SK-N-SH (cell line): ENCODE data around the gene HSD3B7. TPM values are rescaled to one million over a fixed set of nuclear protein-coding genes. Genes with fewer than 3 reads are reported as not detected.

Source experiments
- CTCF ChIA-PET: fragments of 300-600, 350-600 bp; formaldehyde crosslinking; extraction: SDS; loops from one replicate; lab custom pipeline; 2021; lab: Yijun Ruan, JAX
- POLR2A ChIA-PET: fragments of 350-600 bp; sonication (Branson Sonifier 250); formaldehyde crosslinking; extraction: SDS; loops from one replicate; lab custom pipeline; 2020; ENCODE audit warnings: antibody characterized with exemption, inconsistent platforms; lab: Yijun Ruan, JAX
- DNase-seq: peaks from one replicate; pipeline ENCODE4 v3.0.0; 2012
- H2AFZ ChIP-seq: fragments of 200-600 bp; sonication (generic); 2 replicates; pipeline ENCODE4 v1.8.1; 2016; ENCODE audit warnings: antibody characterized with exemption, mild to moderate bottlenecking, low read depth
- H3F3A ChIP-seq: fragments of 200-600 bp; sonication (generic); replicated peaks from 2 replicates; pipeline ENCODE3; 2016; ENCODE audit warnings: antibody characterized with exemption, mild to moderate bottlenecking; ENCODE audit not compliant: insufficient read depth
- H3K27ac ChIP-seq, 2 experiments: fragments of 200-500 bp in 1 of 2; fragments of 200-600 bp in 1 of 2; sonication (Bioruptor generic) in 1 of 2; sonication (generic), shearing (Covaris generic) in 1 of 2; 2 replicates each; pipeline versions ENCODE4 v1.5.1 to v1.6.1; 2014 to 2016; ENCODE audit warnings: low read depth in 2 of 2, inconsistent platforms in 1 of 2, low read length in 1 of 2, mild to moderate bottlenecking in 1 of 2, mixed read lengths in 1 of 2
- H3K27me3 ChIP-seq: fragments of 200-600 bp; sonication (generic), shearing (Covaris generic); 2 replicates; pipeline ENCODE4 v1.6.1; 2016; ENCODE audit warnings: mixed run types; ENCODE audit not compliant: insufficient read depth
- H3K36me3 ChIP-seq, 2 experiments: fragments of 200-500 bp in 1 of 2; fragments of 200-600 bp in 1 of 2; sonication (Bioruptor generic) in 1 of 2; sonication (generic) in 1 of 2; replicated peaks in 1 of 2; 2 replicates each; pipeline versions ENCODE3 to v1.5.1; 2014 to 2016; ENCODE audit warnings: low read length in 1 of 2, mild to moderate bottlenecking in 1 of 2; ENCODE audit not compliant: insufficient read depth in 2 of 2, control insufficient read depth in 1 of 2
- H3K4me1 ChIP-seq, 2 experiments: fragments of 200-500 bp in 1 of 2; fragments of 200-600 bp in 1 of 2; sonication (Bioruptor generic) in 1 of 2; sonication (generic), shearing (Covaris generic) in 1 of 2; 2 replicates each; pipeline versions ENCODE4 v1.5.1 to v1.6.1; 2014 to 2016; ENCODE audit warnings: low read depth in 1 of 2, low read length in 1 of 2, mixed run types in 1 of 2; ENCODE audit not compliant: insufficient read depth in 2 of 2, control insufficient read depth in 1 of 2
- H3K4me2 ChIP-seq: fragments of 200-600 bp; sonication (generic), shearing (Covaris generic); 2 replicates; pipeline ENCODE4 v1.6.1; 2017; ENCODE audit warnings: mixed run types
- H3K4me3 ChIP-seq, 2 experiments: fragments of 200-500 bp in 1 of 2; fragments of 200-600 bp in 1 of 2; sonication (Bioruptor generic) in 1 of 2; sonication (generic), shearing (Covaris generic) in 1 of 2; 2 replicates each; pipeline versions ENCODE4 v1.5.1 to v1.8.1; 2014 to 2016; ENCODE audit warnings: low read depth in 2 of 2, inconsistent platforms in 1 of 2, low read length in 1 of 2, mild to moderate bottlenecking in 1 of 2, mixed read lengths in 1 of 2, moderate library complexity in 1 of 2
- H3K79me2 ChIP-seq: fragments of 200-600 bp; sonication (generic); 2 replicates; pipeline ENCODE4 v1.8.1; 2017; ENCODE audit warnings: mild to moderate bottlenecking; ENCODE audit not compliant: insufficient read depth
- H3K9ac ChIP-seq: fragments of 200-600 bp; sonication (generic); 2 replicates; pipeline ENCODE4 v1.6.1; 2017; ENCODE audit warnings: mixed run types
- H3K9me2 ChIP-seq: fragments of 200-600 bp; sonication (generic); 2 replicates; pipeline ENCODE4 v1.6.1; 2017; ENCODE audit warnings: mixed run types
- H3K9me3 ChIP-seq: fragments of 200-600 bp; sonication (generic); 2 replicates; pipeline ENCODE4 v1.6.1; 2017; ENCODE audit warnings: mixed run types, mild to moderate bottlenecking, moderate library complexity
- H4K20me1 ChIP-seq: fragments of 200-600 bp; sonication (generic); 2 replicates; pipeline ENCODE4 v1.6.1; 2017; ENCODE audit warnings: mild to moderate bottlenecking, mixed run types; ENCODE audit not compliant: insufficient read depth
- ELF1 ChIP-seq: IDR thresholded peaks from 2 replicates; pipeline ENCODE4 v1.4.0; 2012
- EZH2phosphoT487 ChIP-seq: fragments of 200-600 bp; sonication (generic); IDR thresholded peaks from 2 replicates; pipeline ENCODE4 v1.6.1; 2017; ENCODE audit warnings: low read depth, mixed run types, mild to moderate bottlenecking, antibody characterized with exemption, moderate library complexity, borderline replicate concordance
- FOXJ3 ChIP-seq: sonication (generic); formaldehyde crosslinking; IDR thresholded peaks from 2 replicates; pipeline ENCODE4 v1.5.1; 2020; ENCODE audit warnings: mild to moderate bottlenecking, missing genetic modification reagents
- MAX ChIP-seq: IDR thresholded peaks from 2 replicates; pipeline ENCODE4 v1.4.0; 2012; ENCODE audit warnings: low read depth
- MEF2A ChIP-seq: IDR thresholded peaks from 2 replicates; pipeline ENCODE4 v1.4.0; 2012; ENCODE audit warnings: low read depth, borderline replicate concordance
- NFIC ChIP-seq: IDR thresholded peaks from 2 replicates; pipeline ENCODE4 v1.4.0; 2012; ENCODE audit warnings: borderline replicate concordance
- POLR2AphosphoS5 ChIP-seq: IDR thresholded peaks from 2 replicates; pipeline ENCODE4 v1.6.1; 2012; ENCODE audit warnings: low read depth, low read length
- RCOR1 ChIP-seq: fragments of 150-350 bp; IDR thresholded peaks from 2 replicates; pipeline ENCODE4 v1.6.1; 2017; ENCODE audit warnings: antibody characterized with exemption, low read length
- RXRA ChIP-seq: IDR thresholded peaks from 2 replicates; pipeline ENCODE4 v1.4.0; 2012; ENCODE audit warnings: low read depth, mild to moderate bottlenecking, borderline replicate concordance
- TAF1 ChIP-seq: IDR thresholded peaks from 2 replicates; pipeline ENCODE4 v1.6.1; 2012; ENCODE audit warnings: low read depth, mild to moderate bottlenecking, low read length, moderate library complexity, borderline replicate concordance
- TCF12 ChIP-seq: IDR thresholded peaks from 2 replicates; pipeline ENCODE4 v1.4.0; 2012
- TEAD4 ChIP-seq: IDR thresholded peaks from 2 replicates; pipeline ENCODE4 v1.4.0; 2012; ENCODE audit warnings: mild to moderate bottlenecking, borderline replicate concordance; ENCODE audit not compliant: insufficient read depth
- YY1 ChIP-seq: IDR thresholded peaks from 2 replicates; pipeline ENCODE4 v1.4.0; 2012; ENCODE audit warnings: low read depth, mild to moderate bottlenecking
- ZBTB33 ChIP-seq: IDR thresholded peaks from 2 replicates; pipeline ENCODE4 v1.4.0; 2012; ENCODE audit warnings: low read depth, borderline replicate concordance
- WGBS: methylation state at CpG from one replicate; pipeline ENCODE4 v1.1.6; 2017; ENCODE audit warnings: low lambda C conversion rate; 5-methylcytosine and 5-hydroxymethylcytosine counted together
- polyA plus RNA-seq, 3 experiments: library from polyadenylated mRNA; depleted of rRNA; stranded (reverse); fragments of >200 nt; gene quantifications; 2 replicates each; pipeline ENCODE4 v1.2.3, GENCODE V29; 2012
- TF ChIP-seq, protein P1 (sequence below): fragments of 150-350 bp; IDR thresholded peaks from 2 replicates; pipeline ENCODE4 v1.6.1; 2017; ENCODE audit warnings: antibody characterized with exemption, low read length, low read depth, borderline replicate concordance
- TF ChIP-seq, protein P2 (sequence below): fragments of 200-600 bp; sonication (generic); IDR thresholded peaks from 2 replicates; pipeline ENCODE4 v1.6.1; 2017; ENCODE audit warnings: antibody characterized with exemption, mild to moderate bottlenecking, moderate library complexity
- TF ChIP-seq, protein P3 (sequence below): IDR thresholded peaks from 2 replicates; pipeline ENCODE4 v1.6.1; 2012; ENCODE audit warnings: mild to moderate bottlenecking, low read depth, low read length, moderate library complexity

HSD3B7 gene
- polyA plus RNA-seq, 1 of the 3 experiments (the other 2 are of a cell fraction), result 12.2 TPM

DNA sequence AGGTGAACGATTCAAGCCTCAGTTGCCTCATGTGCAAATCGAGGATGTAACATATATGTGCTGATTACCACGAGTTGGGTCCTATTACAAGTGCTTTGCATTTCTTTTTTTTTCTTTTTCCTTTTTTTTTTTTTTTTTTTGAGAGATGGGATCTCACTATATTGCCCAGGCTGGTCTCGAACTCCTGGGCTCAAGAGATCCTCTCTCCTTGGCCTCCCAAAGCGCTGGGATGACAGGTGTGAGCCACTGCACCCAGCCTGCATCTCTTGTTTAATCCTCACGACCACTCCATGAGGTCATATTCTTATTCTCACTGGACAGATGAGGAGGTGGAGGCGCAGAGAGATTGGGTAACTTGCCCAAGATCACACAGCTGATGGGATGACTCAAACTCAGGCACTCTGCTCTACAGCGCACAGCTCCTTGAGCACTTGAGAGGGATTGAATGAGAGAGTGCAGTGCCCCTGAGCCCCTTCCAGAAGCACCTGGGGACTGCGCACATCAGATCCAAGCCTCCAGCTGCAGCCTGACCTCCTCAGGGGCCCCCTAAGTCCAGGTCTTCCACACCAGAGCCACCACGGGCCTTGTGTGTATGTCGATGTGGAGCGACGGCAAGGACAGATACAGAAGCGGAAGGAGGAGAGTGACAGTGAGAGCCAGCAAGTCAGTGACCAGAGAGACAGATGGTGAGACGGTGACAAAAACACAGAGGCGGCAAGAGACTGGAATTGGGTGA, 20.5 kb downstream of the HSD3B7 start (continued):
- TF ChIP-seq YY1 (no peak), TEAD4 (no peak), NFIC (no peak), TCF12 (no peak), EZH2phosphoT487 (no peak)

GRCh38 chr16:31006086-31006385, 21.0 kb downstream of the HSD3B7 start:
- ChIA-PET CTCF (interaction anchor here (1.0 kb wide), 1 partner anchor 22 kb away, joined by 3 read pairs; no protein-coding TSS in a partner anchor), POLR2A (no interaction called here)
- 93% methylated on average over 7 of the region's 7 CpGs for WGBS
- Histone ChIP-seq H3K27me3 (no peaks in the 10 kb centered on the region), H3K9me2 (no peaks in the 10 kb centered on the region), H3F3A (peaks cover 11% of the 10 kb centered on the region), H3K4me2 (no peak overlapping the region), H3K9me3 (no peaks in the 10 kb centered on the region), H4K20me1 (no peaks in the 10 kb centered on the region), H3K36me3 (peaks cover 0 to under 1% of the 10 kb centered on the region in 2 experiments), H3K9ac (no peak overlapping the region), H3K4me3 (no peak overlapping the region), H3K4me1 (peaks cover 4 to 17% of the 10 kb centered on the region in 2 experiments; a peak in 1 of 4 replicates), H3K27ac (no peak overlapping the region), H2AFZ (no peak overlapping the region), H3K79me2 (peaks cover 45% of the 10 kb centered on the region)
- peak; percentile 5 for DNase-seq
- TF ChIP-seq EZH2phosphoT487, result no peak
- no peak for TF ChIP-seq ZBTB33
- TF ChIP-seq TAF1, result no peak
- TF ChIP-seq FOXJ3 (CRISPR knock-in tag), result no peak
- no peak for TF ChIP-seq YY1
- TF ChIP-seq TCF12, result no peak
- TF ChIP-seq RXRA, result no peak
- TF ChIP-seq, protein P1, sequence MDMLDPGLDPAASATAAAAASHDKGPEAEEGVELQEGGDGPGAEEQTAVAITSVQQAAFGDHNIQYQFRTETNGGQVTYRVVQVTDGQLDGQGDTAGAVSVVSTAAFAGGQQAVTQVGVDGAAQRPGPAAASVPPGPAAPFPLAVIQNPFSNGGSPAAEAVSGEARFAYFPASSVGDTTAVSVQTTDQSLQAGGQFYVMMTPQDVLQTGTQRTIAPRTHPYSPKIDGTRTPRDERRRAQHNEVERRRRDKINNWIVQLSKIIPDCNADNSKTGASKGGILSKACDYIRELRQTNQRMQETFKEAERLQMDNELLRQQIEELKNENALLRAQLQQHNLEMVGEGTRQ, result no peak
- no peak for TF ChIP-seq RCOR1
- TF ChIP-seq, protein P2, sequence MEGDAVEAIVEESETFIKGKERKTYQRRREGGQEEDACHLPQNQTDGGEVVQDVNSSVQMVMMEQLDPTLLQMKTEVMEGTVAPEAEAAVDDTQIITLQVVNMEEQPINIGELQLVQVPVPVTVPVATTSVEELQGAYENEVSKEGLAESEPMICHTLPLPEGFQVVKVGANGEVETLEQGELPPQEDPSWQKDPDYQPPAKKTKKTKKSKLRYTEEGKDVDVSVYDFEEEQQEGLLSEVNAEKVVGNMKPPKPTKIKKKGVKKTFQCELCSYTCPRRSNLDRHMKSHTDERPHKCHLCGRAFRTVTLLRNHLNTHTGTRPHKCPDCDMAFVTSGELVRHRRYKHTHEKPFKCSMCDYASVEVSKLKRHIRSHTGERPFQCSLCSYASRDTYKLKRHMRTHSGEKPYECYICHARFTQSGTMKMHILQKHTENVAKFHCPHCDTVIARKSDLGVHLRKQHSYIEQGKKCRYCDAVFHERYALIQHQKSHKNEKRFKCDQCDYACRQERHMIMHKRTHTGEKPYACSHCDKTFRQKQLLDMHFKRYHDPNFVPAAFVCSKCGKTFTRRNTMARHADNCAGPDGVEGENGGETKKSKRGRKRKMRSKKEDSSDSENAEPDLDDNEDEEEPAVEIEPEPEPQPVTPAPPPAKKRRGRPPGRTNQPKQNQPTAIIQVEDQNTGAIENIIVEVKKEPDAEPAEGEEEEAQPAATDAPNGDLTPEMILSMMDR, result no peak
- no peak for TF ChIP-seq ELF1
- no peak for TF ChIP-seq NFIC
- TF ChIP-seq, protein P3, sequence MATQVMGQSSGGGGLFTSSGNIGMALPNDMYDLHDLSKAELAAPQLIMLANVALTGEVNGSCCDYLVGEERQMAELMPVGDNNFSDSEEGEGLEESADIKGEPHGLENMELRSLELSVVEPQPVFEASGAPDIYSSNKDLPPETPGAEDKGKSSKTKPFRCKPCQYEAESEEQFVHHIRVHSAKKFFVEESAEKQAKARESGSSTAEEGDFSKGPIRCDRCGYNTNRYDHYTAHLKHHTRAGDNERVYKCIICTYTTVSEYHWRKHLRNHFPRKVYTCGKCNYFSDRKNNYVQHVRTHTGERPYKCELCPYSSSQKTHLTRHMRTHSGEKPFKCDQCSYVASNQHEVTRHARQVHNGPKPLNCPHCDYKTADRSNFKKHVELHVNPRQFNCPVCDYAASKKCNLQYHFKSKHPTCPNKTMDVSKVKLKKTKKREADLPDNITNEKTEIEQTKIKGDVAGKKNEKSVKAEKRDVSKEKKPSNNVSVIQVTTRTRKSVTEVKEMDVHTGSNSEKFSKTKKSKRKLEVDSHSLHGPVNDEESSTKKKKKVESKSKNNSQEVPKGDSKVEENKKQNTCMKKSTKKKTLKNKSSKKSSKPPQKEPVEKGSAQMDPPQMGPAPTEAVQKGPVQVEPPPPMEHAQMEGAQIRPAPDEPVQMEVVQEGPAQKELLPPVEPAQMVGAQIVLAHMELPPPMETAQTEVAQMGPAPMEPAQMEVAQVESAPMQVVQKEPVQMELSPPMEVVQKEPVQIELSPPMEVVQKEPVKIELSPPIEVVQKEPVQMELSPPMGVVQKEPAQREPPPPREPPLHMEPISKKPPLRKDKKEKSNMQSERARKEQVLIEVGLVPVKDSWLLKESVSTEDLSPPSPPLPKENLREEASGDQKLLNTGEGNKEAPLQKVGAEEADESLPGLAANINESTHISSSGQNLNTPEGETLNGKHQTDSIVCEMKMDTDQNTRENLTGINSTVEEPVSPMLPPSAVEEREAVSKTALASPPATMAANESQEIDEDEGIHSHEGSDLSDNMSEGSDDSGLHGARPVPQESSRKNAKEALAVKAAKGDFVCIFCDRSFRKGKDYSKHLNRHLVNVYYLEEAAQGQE, result no peak
- no peak for TF ChIP-seq MEF2A
- TF ChIP-seq MAX, result no peak
- no peak for TF ChIP-seq POLR2AphosphoS5
